ENCODE results near the gene PSMA2. TPM values are rescaled to one million over a fixed set of nuclear protein-coding genes. Genes with fewer than 3 reads are reported as not detected.

Gene PSMA2
- total RNA-seq, 1 donor: 67.8 TPM

- no peak for DNase-seq (ENCODE audit: low read depth)
- H3K4me3 ChIP-seq (ENCODE audit: low read depth, low read length): no peak overlapping the region
- TF ChIP-seq, protein P1, sequence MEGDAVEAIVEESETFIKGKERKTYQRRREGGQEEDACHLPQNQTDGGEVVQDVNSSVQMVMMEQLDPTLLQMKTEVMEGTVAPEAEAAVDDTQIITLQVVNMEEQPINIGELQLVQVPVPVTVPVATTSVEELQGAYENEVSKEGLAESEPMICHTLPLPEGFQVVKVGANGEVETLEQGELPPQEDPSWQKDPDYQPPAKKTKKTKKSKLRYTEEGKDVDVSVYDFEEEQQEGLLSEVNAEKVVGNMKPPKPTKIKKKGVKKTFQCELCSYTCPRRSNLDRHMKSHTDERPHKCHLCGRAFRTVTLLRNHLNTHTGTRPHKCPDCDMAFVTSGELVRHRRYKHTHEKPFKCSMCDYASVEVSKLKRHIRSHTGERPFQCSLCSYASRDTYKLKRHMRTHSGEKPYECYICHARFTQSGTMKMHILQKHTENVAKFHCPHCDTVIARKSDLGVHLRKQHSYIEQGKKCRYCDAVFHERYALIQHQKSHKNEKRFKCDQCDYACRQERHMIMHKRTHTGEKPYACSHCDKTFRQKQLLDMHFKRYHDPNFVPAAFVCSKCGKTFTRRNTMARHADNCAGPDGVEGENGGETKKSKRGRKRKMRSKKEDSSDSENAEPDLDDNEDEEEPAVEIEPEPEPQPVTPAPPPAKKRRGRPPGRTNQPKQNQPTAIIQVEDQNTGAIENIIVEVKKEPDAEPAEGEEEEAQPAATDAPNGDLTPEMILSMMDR (IDR thresholded peaks at IDR 0.05; ENCODE audit: insufficient read depth, low read depth, low read length): no peak
Observed at GRCh38 chr7:42959549-42959948, 27.6 kb upstream of the PSMA2 start.

- DNase-seq (ENCODE audit: low read depth): no peak
- TF ChIP-seq, protein P1 (IDR thresholded peaks at IDR 0.05; ENCODE audit: insufficient read depth, low read depth, low read length): no peak
- H3K4me3 ChIP-seq (ENCODE audit: low read depth, low read length): no peak overlapping the region
Observed at GRCh38 chr7:42956062-42956461, 24.1 kb upstream of the PSMA2 start.

DNA sequence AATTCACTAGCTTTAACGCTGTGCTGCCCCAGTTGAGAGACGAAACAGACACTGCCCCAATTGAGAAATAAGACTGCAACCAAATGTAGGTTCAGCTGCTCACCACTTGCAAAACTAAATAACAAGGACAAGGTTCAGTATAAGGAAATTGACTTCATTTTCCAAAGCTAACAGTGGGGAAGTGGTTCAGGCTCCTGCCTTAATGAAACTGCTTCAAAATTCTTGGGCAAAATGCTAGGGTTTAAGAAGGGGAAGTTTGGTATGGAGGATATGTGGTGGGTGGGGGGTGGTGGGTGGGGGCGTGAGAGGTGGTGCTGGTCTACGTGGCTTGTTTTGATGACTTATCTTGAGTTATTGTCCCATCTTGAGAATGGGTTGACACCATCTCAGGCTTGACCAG lies 22.0 kb upstream of the PSMA2 start:
- H3K4me3 ChIP-seq (ENCODE audit: low read depth, low read length): no peak overlapping the region
- TF ChIP-seq, protein P1 (IDR thresholded peaks at IDR 0.05; ENCODE audit: insufficient read depth, low read depth, low read length): no peak
- no peak for DNase-seq (ENCODE audit: low read depth)

GRCh38 chr7:42952328-42952727 lies 20.4 kb upstream of the PSMA2 start:
- no peak overlapping the region for H3K4me3 ChIP-seq (ENCODE audit: low read depth, low read length)
- no peak for DNase-seq (ENCODE audit: low read depth)
- TF ChIP-seq, protein P1 (IDR thresholded peaks at IDR 0.05; ENCODE audit: insufficient read depth, low read depth, low read length): no peak

GRCh38 chr7:42950417-42950816 lies 18.4 kb upstream of the PSMA2 start:
- H3K4me3 ChIP-seq (ENCODE audit: low read depth, low read length): no peak overlapping the region
- TF ChIP-seq, protein P1 (IDR thresholded peaks at IDR 0.05; ENCODE audit: insufficient read depth, low read depth, low read length): no peak
- DNase-seq (ENCODE audit: low read depth): no peak

GRCh38 chr7:42947521-42947920 lies 15.5 kb upstream of the PSMA2 start:
- H3K4me3 ChIP-seq (ENCODE audit: low read depth, low read length): no peak overlapping the region
- DNase-seq (ENCODE audit: low read depth): no peak
- TF ChIP-seq, protein P1 (IDR thresholded peaks at IDR 0.05; ENCODE audit: insufficient read depth, low read depth, low read length): no peak

GRCh38 chr7:42946627-42946950 lies 14.6 kb upstream of the PSMA2 start:
- DNase-seq (ENCODE audit: low read depth): no peak
- TF ChIP-seq, protein P1 (IDR thresholded peaks at IDR 0.05; ENCODE audit: insufficient read depth, low read depth, low read length): no peak
- no peak overlapping the region for H3K4me3 ChIP-seq (ENCODE audit: low read depth, low read length)
